ENCODE results near the gene MYO5B. TPM values are rescaled to one million over a fixed set of nuclear protein-coding genes. Genes with fewer than 3 reads are reported as not detected.
A peak's percentile ranks its signal among the peaks of the same experiment; 100 is the strongest.
"Not testable (repeated sequence)": the region's sequence is repeated elsewhere in the genome, so short reads cannot be mapped to it uniquely, and the experiment has no call there.

MYO5B gene
- total RNA-seq, 1 donor from 2014 or later: 0.52 TPM

GRCh38 chr18:49817947-49818346 lies 377.0 kb downstream of the MYO5B start:
- no peaks in the 10 kb centered on the region for H3K27me3 ChIP-seq (ENCODE audit: control insufficient read depth in 3 of 3, insufficient read depth in 3 of 3, low read length in 3 of 3)
- no peak overlapping the region for H3K4me3 ChIP-seq (ENCODE audit: low read length in 3 of 3)
- no peak overlapping the region for H3K9ac ChIP-seq (ENCODE audit: low read depth in 1 of 3, low read length in 3 of 3)
- H3K27ac ChIP-seq (ENCODE audit: low read depth, low read length): no peak overlapping the region
- peaks cover 0 to 7% (median 4%) of the 10 kb centered on the region in 3 donors for H3K4me1 ChIP-seq (ENCODE audit: control insufficient read depth in 3 of 3, insufficient read depth in 3 of 3, low read length in 3 of 3)
- H3K9me3 ChIP-seq (ENCODE audit: control insufficient read depth in 3 of 3, low read length in 3 of 3): no peaks in the 10 kb centered on the region
- H3K36me3 ChIP-seq (ENCODE audit: control insufficient read depth in 3 of 3, insufficient read depth in 3 of 3, low read length in 3 of 3): no peaks in the 10 kb centered on the region

GRCh38 chr18:49815927-49816326 lies 379.0 kb downstream of the MYO5B start:
- H3K4me1 ChIP-seq (ENCODE audit: control insufficient read depth in 3 of 3, insufficient read depth in 3 of 3, low read length in 3 of 3): peaks cover 12 to 21% (median 15%) of the 10 kb centered on the region in 3 donors
- no peaks in the 10 kb centered on the region for H3K27me3 ChIP-seq (ENCODE audit: control insufficient read depth in 3 of 3, insufficient read depth in 3 of 3, low read length in 3 of 3)
- no peak overlapping the region for H3K9ac ChIP-seq (ENCODE audit: low read depth in 1 of 3, low read length in 3 of 3)
- H3K36me3 ChIP-seq (ENCODE audit: control insufficient read depth in 3 of 3, insufficient read depth in 3 of 3, low read length in 3 of 3): no peaks in the 10 kb centered on the region
- H3K9me3 ChIP-seq (ENCODE audit: control insufficient read depth in 3 of 3, low read length in 3 of 3): no peaks in the 10 kb centered on the region
- H3K4me3 ChIP-seq (ENCODE audit: low read length in 3 of 3): no peak overlapping the region
- no peak overlapping the region for H3K27ac ChIP-seq (ENCODE audit: low read depth, low read length)

GRCh38 chr18:49814147-49814499 lies 380.8 kb downstream of the MYO5B start:
- H3K9ac ChIP-seq (ENCODE audit: low read depth in 1 of 3, low read length in 3 of 3): peak overlapping the region; percentile 85 to 91 (median 86)
- peak overlapping the region; percentile 93 for H3K27ac ChIP-seq (ENCODE audit: low read depth, low read length)
- peak overlapping the region; percentile 81 to 88 (median 84) for H3K4me3 ChIP-seq (ENCODE audit: low read length in 3 of 3)
- no peaks in the 10 kb centered on the region for H3K27me3 ChIP-seq (ENCODE audit: control insufficient read depth in 3 of 3, insufficient read depth in 3 of 3, low read length in 3 of 3)
- peaks cover 0 to 3% (median 0%) of the 10 kb centered on the region in 3 donors for H3K9me3 ChIP-seq (ENCODE audit: control insufficient read depth in 3 of 3, low read length in 3 of 3)
- H3K36me3 ChIP-seq (ENCODE audit: control insufficient read depth in 3 of 3, insufficient read depth in 3 of 3, low read length in 3 of 3): no peaks in the 10 kb centered on the region
- H3K4me1 ChIP-seq (ENCODE audit: control insufficient read depth in 3 of 3, insufficient read depth in 3 of 3, low read length in 3 of 3): peaks cover 12 to 21% (median 15%) of the 10 kb centered on the region in 3 donors

- Histone ChIP-seq H3K4me3 (ENCODE audit: low read length in 3 of 3) (peak within 1 kb of the TSS; percentile 84 to 94 (median 88)), H3K27me3 (ENCODE audit: control insufficient read depth in 3 of 3, insufficient read depth in 3 of 3, low read length in 3 of 3) (no peaks in the 10 kb centered on the region), H3K36me3 (ENCODE audit: control insufficient read depth in 3 of 3, insufficient read depth in 3 of 3, low read length in 3 of 3) (no peaks in the 10 kb centered on the region), H3K4me1 (ENCODE audit: control insufficient read depth in 3 of 3, insufficient read depth in 3 of 3, low read length in 3 of 3) (peaks cover 12 to 21% (median 15%) of the 10 kb centered on the region in 3 donors), H3K9me3 (ENCODE audit: control insufficient read depth in 3 of 3, low read length in 3 of 3) (peaks cover 0 to 3% (median 0%) of the 10 kb centered on the region in 3 donors), H3K9ac (ENCODE audit: low read depth in 1 of 3, low read length in 3 of 3) (peak within 1 kb of the TSS; percentile 86 to 92 (median 91)), H3K27ac (ENCODE audit: low read depth, low read length) (peak within 1 kb of the TSS; percentile 93)
Measured at GRCh38 chr18:49813319-49814146, 381.4 kb downstream of the MYO5B start, which contains the start of gene ACAA2. TSS of gene ACAA2 (minus strand) at chr18:49813533. CDS start at chr18:49813484, 49 bp downstream.

- H3K27me3 ChIP-seq (ENCODE audit: control insufficient read depth in 3 of 3, insufficient read depth in 3 of 3, low read length in 3 of 3): no peaks in the 10 kb centered on the region
- H3K9me3 ChIP-seq (ENCODE audit: control insufficient read depth in 3 of 3, low read length in 3 of 3): peaks cover 0 to 3% (median 0%) of the 10 kb centered on the region in 3 donors
- peak overlapping the region; percentile 93 for H3K27ac ChIP-seq (ENCODE audit: low read depth, low read length)
- no peaks in the 10 kb centered on the region for H3K36me3 ChIP-seq (ENCODE audit: control insufficient read depth in 3 of 3, insufficient read depth in 3 of 3, low read length in 3 of 3)
- peak overlapping the region; percentile 84 to 94 (median 88) for H3K4me3 ChIP-seq (ENCODE audit: low read length in 3 of 3)
- peak overlapping the region; percentile 79 to 92 (median 91) for H3K9ac ChIP-seq (ENCODE audit: low read depth in 1 of 3, low read length in 3 of 3)
- peaks cover 12 to 21% (median 15%) of the 10 kb centered on the region in 3 donors for H3K4me1 ChIP-seq (ENCODE audit: control insufficient read depth in 3 of 3, insufficient read depth in 3 of 3, low read length in 3 of 3)
Measured at GRCh38 chr18:49813069-49813318, 382.0 kb downstream of the MYO5B start.

GRCh38 chr18:49812286-49813068 lies 382.5 kb downstream of the MYO5B start:
- H3K27me3 ChIP-seq (ENCODE audit: control insufficient read depth in 3 of 3, insufficient read depth in 3 of 3, low read length in 3 of 3): no peaks in the 10 kb centered on the region
- peak overlapping the region; percentile 79 to 92 (median 91) for H3K9ac ChIP-seq (ENCODE audit: low read depth in 1 of 3, low read length in 3 of 3)
- peaks cover 12 to 21% (median 15%) of the 10 kb centered on the region in 3 donors for H3K4me1 ChIP-seq (ENCODE audit: control insufficient read depth in 3 of 3, insufficient read depth in 3 of 3, low read length in 3 of 3)
- peaks cover 0 to 3% (median 0%) of the 10 kb centered on the region in 3 donors for H3K9me3 ChIP-seq (ENCODE audit: control insufficient read depth in 3 of 3, low read length in 3 of 3)
- H3K4me3 ChIP-seq (ENCODE audit: low read length in 3 of 3): peak overlapping the region; percentile 84 to 94 (median 88)
- H3K36me3 ChIP-seq (ENCODE audit: control insufficient read depth in 3 of 3, insufficient read depth in 3 of 3, low read length in 3 of 3): no peaks in the 10 kb centered on the region
- H3K27ac ChIP-seq (ENCODE audit: low read depth, low read length): peak overlapping the region; percentile 93

GRCh38 chr18:49811151-49811938 lies 383.6 kb downstream of the MYO5B start:
- no peak overlapping the region for H3K9ac ChIP-seq (ENCODE audit: low read depth in 1 of 3, low read length in 3 of 3)

GRCh38 chr18:49808553-49809191 lies 386.3 kb downstream of the MYO5B start:
- peaks cover 11 to 18% (median 12%) of the 10 kb centered on the region in 3 donors for H3K4me1 ChIP-seq (ENCODE audit: control insufficient read depth in 3 of 3, insufficient read depth in 3 of 3, low read length in 3 of 3)
- H3K9me3 ChIP-seq (ENCODE audit: control insufficient read depth in 3 of 3, low read length in 3 of 3): not testable (repeated sequence)

More at GRCh38 chr18:49811151-49811938, 383.6 kb downstream of the MYO5B start:
- Histone ChIP-seq H3K4me1 (ENCODE audit: control insufficient read depth in 3 of 3, insufficient read depth in 3 of 3, low read length in 3 of 3) (peaks cover 12 to 21% (median 15%) of the 10 kb centered on the region in 3 donors), H3K27me3 (ENCODE audit: control insufficient read depth in 3 of 3, insufficient read depth in 3 of 3, low read length in 3 of 3) (no peaks in the 10 kb centered on the region), H3K27ac (ENCODE audit: low read depth, low read length) (no peak overlapping the region), H3K4me3 (ENCODE audit: low read length in 3 of 3) (no peak overlapping the region), H3K9me3 (ENCODE audit: control insufficient read depth in 3 of 3, low read length in 3 of 3) (peaks cover 0 to 3% (median 0%) of the 10 kb centered on the region in 3 donors), H3K36me3 (ENCODE audit: control insufficient read depth in 3 of 3, insufficient read depth in 3 of 3, low read length in 3 of 3) (no peaks in the 10 kb centered on the region)

GRCh38 chr18:49804096-49804495 lies 390.9 kb downstream of the MYO5B start:
- Histone ChIP-seq H3K4me3 (ENCODE audit: low read length in 3 of 3) (no peak overlapping the region), H3K9ac (ENCODE audit: low read depth in 1 of 3, low read length in 3 of 3) (no peak overlapping the region), H3K9me3 (ENCODE audit: control insufficient read depth in 3 of 3, low read length in 3 of 3) (no peaks in the 10 kb centered on the region), H3K4me1 (ENCODE audit: control insufficient read depth in 3 of 3, insufficient read depth in 3 of 3, low read length in 3 of 3) (no peaks in the 10 kb centered on the region), H3K36me3 (ENCODE audit: control insufficient read depth in 3 of 3, insufficient read depth in 3 of 3, low read length in 3 of 3) (peaks cover 0 to 5% (median 4%) of the 10 kb centered on the region in 3 donors), H3K27me3 (ENCODE audit: control insufficient read depth in 3 of 3, insufficient read depth in 3 of 3, low read length in 3 of 3) (no peaks in the 10 kb centered on the region), H3K27ac (ENCODE audit: low read depth, low read length) (no peak overlapping the region)

More at GRCh38 chr18:49808553-49809191, 386.3 kb downstream of the MYO5B start:
- not testable (repeated sequence) for H3K36me3 ChIP-seq (ENCODE audit: control insufficient read depth in 3 of 3, insufficient read depth in 3 of 3, low read length in 3 of 3); H3K9ac ChIP-seq (ENCODE audit: low read depth in 1 of 3, low read length in 3 of 3); H3K4me3 ChIP-seq (ENCODE audit: low read length in 3 of 3); H3K27me3 ChIP-seq (ENCODE audit: control insufficient read depth in 3 of 3, insufficient read depth in 3 of 3, low read length in 3 of 3); H3K27ac ChIP-seq (ENCODE audit: low read depth, low read length)

All from skeletal muscle tissue (tissue), 4 donors.